ENCODE data around the gene TTC3.
"Not testable (repeated sequence)": the region's sequence is repeated elsewhere in the genome, so short reads cannot be mapped to it uniquely, and the experiment has no call there.

The TTC3 gene

GRCh38 chr21:37139154-37139553, 66.1 kb downstream of the TTC3 start:
- TF ChIP-seq, protein P1, sequence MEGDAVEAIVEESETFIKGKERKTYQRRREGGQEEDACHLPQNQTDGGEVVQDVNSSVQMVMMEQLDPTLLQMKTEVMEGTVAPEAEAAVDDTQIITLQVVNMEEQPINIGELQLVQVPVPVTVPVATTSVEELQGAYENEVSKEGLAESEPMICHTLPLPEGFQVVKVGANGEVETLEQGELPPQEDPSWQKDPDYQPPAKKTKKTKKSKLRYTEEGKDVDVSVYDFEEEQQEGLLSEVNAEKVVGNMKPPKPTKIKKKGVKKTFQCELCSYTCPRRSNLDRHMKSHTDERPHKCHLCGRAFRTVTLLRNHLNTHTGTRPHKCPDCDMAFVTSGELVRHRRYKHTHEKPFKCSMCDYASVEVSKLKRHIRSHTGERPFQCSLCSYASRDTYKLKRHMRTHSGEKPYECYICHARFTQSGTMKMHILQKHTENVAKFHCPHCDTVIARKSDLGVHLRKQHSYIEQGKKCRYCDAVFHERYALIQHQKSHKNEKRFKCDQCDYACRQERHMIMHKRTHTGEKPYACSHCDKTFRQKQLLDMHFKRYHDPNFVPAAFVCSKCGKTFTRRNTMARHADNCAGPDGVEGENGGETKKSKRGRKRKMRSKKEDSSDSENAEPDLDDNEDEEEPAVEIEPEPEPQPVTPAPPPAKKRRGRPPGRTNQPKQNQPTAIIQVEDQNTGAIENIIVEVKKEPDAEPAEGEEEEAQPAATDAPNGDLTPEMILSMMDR (IDR thresholded peaks at IDR 0.05; ENCODE audit: borderline replicate concordance, insufficient read depth, low read depth, low read length) = no peak
- H3K4me3 ChIP-seq (ENCODE audit: low read depth, low read length) = no peak overlapping the region

DNA sequence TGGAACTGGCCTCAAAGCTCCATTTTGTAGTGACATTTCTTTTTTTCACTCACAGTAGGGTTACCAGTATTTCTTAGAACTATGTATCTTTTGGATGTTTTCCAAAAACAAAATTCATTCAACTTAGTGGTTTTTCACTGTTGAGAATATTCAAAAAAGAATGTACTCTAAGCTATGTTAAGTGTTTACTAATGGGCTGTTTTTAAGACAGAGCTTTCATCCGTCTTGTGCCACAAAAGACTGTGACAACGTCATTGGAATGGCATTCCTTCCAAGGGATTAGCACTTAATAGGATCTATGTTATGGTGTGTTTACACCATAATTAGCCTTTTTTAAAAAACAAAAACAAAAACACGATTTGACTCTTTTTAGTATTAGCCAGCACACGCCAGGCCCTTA, 66.8 kb downstream of the TTC3 start:
- TF ChIP-seq, protein P1 (IDR thresholded peaks at IDR 0.05; ENCODE audit: borderline replicate concordance, insufficient read depth, low read depth, low read length) = no peak
- no peak overlapping the region for H3K4me3 ChIP-seq (ENCODE audit: low read depth, low read length)

DNA sequence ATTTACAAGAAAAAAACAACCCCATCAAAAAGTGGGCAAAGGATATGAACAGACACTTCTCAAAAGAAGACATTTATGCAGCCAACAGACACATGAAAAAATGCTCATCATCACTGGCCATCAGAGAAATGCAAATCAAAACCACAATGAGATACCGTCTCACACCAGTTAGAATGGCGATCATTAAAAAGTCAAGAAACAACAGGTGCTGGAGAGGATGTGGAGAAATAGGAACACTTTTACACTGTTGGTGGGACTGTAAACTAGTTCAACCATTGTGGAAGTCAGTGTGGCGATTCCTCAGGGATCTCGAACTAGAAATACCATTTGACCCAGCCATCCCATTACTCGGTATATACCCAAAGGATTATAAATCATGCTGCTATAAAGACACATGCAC, 70.3 kb downstream of the TTC3 start:
- H3K4me3 ChIP-seq (ENCODE audit: low read depth, low read length) = not testable (repeated sequence)

DNA sequence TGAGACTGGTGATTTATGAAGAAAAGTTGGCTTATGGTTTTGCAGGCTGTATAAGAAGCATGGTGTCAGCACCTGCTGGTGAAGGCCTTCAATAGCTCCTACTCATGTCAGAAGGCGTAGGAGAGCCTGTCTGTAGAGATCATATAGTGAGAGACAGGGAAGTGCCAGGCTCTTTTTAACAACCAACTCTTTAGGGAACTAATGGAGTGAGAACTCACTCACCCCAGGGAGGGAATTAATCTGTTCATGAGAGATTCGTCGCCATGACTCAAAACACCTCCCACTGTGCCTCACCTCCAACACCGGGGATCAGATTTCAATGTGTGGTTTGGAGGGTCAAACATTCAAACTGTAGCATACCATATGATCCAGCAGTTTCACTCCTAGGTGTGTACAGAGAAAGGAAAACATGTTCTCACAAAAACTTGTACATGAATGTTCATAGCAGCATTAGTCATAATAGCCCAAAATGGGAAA, 72.6 kb downstream of the TTC3 start:
- TF ChIP-seq, protein P1 (IDR thresholded peaks at IDR 0.05; ENCODE audit: borderline replicate concordance, insufficient read depth, low read depth, low read length) = no peak
- H3K4me3 ChIP-seq (ENCODE audit: low read depth, low read length) = no peak overlapping the region

DNA sequence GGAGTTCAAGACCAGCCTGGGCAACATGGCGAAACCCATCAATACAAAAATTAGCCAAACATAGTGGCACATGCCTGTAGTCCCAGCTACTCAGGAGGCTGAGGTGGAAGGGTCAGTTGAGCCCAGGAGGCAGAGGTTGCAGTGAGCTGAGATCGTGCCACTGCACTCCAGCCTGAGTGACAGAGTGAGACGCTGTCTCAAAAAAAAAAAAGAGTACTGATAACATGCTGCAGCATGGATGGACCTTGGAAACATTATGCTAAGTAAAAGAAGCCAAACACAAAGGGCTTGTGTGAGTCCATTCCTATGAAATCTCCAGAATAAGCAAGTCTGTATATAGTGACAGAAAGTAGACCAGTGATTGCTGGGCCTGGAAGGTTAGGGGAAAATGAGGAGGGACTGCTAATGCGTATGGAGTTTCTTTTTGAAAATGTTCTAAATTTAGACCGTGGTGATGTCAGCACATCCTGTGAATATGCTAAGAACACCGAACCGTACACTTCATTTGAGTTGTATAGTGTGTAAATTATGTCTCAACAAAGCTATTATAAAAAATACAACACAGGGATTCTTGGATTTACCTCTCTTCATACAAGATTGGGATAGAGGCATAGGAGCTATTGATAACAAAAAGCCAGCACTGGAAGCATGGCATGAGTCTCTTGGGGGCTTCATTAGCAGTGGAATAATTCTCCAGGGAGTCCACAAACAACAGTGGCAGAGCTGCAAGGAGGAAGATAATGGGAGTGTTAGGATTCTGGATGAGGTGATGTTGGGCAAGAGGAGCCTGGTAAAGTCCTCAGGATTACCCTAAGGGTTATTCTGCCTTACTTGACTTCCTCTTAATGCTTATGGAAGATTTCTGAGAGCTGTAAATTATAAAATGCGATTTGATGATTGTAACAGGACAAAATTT, 73.5 kb downstream of the TTC3 start:
- no peak overlapping the region for H3K4me3 ChIP-seq (ENCODE audit: low read depth, low read length)
- TF ChIP-seq, protein P1 (IDR thresholded peaks at IDR 0.05; ENCODE audit: borderline replicate concordance, insufficient read depth, low read depth, low read length) = no peak

DNA sequence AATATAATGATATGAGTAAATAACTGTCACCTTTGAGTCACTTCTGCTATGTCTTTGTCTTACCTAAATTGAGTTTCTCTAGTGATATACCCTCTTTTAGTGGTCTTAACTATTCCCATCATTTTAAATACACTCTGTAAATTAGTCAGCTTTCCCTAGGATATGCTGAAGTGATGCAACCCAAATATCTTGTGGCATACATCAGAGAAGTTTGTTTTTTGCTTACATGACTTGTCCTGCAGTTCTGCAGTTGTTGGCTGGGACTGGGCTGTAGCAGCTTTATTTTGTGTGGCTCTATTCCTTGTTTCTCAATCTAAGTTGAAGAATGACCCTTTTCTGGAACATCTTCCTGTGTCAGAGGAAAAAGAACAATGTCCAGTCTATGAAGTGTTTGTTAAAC, 76.4 kb downstream of the TTC3 start:
- no peak overlapping the region for H3K4me3 ChIP-seq (ENCODE audit: low read depth, low read length)
- TF ChIP-seq, protein P1 (IDR thresholded peaks at IDR 0.05; ENCODE audit: borderline replicate concordance, insufficient read depth, low read depth, low read length) = no peak

DNA sequence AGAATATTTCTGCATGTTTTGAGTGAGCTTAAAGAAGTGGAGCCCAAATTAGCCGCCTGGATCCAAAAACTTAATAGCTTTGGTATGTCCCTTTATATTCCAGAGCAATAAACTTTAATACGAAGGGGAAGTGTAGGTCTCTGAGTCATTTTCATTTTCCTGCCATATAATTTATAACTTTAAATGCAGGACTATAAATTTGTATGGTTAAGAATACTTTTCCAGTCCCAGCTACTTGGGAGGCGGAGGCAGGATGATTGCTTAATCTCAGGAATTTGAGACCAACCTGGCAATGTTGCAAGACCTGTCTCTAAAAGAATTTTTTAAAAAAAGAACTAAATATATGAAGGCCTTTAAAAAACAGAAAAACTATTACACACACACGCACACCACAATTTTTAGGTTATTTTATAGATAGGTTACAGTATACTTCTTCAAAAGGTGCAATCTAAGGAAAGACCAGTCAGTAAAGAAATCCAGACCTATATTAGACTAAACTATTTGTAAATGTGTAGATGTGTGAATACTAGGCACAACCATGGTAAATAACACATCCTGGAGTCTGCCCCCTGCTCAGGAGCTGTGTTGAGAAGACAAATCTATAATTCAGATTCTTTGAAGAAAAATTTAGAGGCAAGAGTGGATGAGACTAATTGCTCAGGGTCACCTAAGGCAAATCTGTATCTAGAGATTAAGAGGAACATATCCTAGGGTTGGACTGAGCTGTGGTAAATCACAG, 80.3 kb downstream of the TTC3 start:
- TF ChIP-seq, protein P1 (IDR thresholded peaks at IDR 0.05; ENCODE audit: borderline replicate concordance, insufficient read depth, low read depth, low read length) = no peak
- H3K4me3 ChIP-seq (ENCODE audit: low read depth, low read length) = no peak overlapping the region

Measured in GM12875 (cell line).